Measurements from ENCODE around the gene NR4A1. TPM values are rescaled to one million over a fixed set of nuclear protein-coding genes. Genes with fewer than 3 reads are reported as not detected.

NR4A1 gene
- total and polyA plus RNA-seq, 4 donors = 45.1 to 77.9 (median 62.0) TPM

GRCh38 chr12:52020539-52021336, 30.5 kb upstream of the NR4A1 start:
- peaks cover 0 to 12% (median 0%) of the 10 kb centered on the region in 3 donors for H3K27me3 ChIP-seq (ENCODE audit: control insufficient read depth in 3 of 3, insufficient read depth in 3 of 3, low read length in 2 of 3)
- TF ChIP-seq CTCF (IDR thresholded peaks at IDR 0.05; ENCODE audit: control extremely low read depth, extremely low read depth) = peak; percentile 54
- no peak for ATAC-seq (ENCODE audit: insufficient read depth, low FRiP score)
- no peaks in the 10 kb centered on the region for H3K36me3 ChIP-seq (ENCODE audit: control insufficient read depth in 4 of 4, insufficient read depth in 4 of 4, low read length in 4 of 4)
- peak overlapping the region in 1 of 2 donors; percentile 11 for H3K27ac ChIP-seq (ENCODE audit: low read depth in 1 of 2, low read length in 1 of 2)
- peaks cover 0 to 12% (median 3%) of the 10 kb centered on the region in 5 donors for H3K4me1 ChIP-seq (ENCODE audit: control insufficient read depth in 5 of 5, insufficient read depth in 5 of 5, low read length in 5 of 5)
- peak; percentile 75 to 78 (median 76) for DNase-seq
- no peak overlapping the region for H3K4me3 ChIP-seq
- H3K9ac ChIP-seq (ENCODE audit: insufficient read depth in 1 of 2, low read length in 2 of 2) = no peak overlapping the region
- H3K9me3 ChIP-seq (ENCODE audit: control insufficient read depth in 4 of 4, insufficient read depth in 3 of 4, low read length in 3 of 4) = no peaks in the 10 kb centered on the region
- WGBS, 2 donors = 24 to 26% methylated on average over 9 of the region's 9 CpGs

GRCh38 chr12:52022841-52023181, 28.4 kb upstream of the NR4A1 start:
- no peak for ATAC-seq (ENCODE audit: insufficient read depth, low FRiP score)
- WGBS, 2 donors = 6 to 12% methylated on average over 14 of the region's 14 CpGs
- Histone ChIP-seq H3K36me3 (ENCODE audit: control insufficient read depth in 4 of 4, insufficient read depth in 4 of 4, low read length in 4 of 4) (no peaks in the 10 kb centered on the region), H3K9me3 (ENCODE audit: control insufficient read depth in 4 of 4, insufficient read depth in 3 of 4, low read length in 3 of 4) (no peaks in the 10 kb centered on the region), H3K4me1 (ENCODE audit: control insufficient read depth in 5 of 5, insufficient read depth in 5 of 5, low read length in 5 of 5) (peaks cover 0 to 15% (median 8%) of the 10 kb centered on the region in 5 donors), H3K27me3 (ENCODE audit: control insufficient read depth in 3 of 3, insufficient read depth in 3 of 3, low read length in 2 of 3) (peaks cover 0 to 9% (median 0%) of the 10 kb centered on the region in 3 donors), H3K27ac (ENCODE audit: low read depth in 1 of 2, low read length in 1 of 2) (peak overlapping the region in 1 of 2 donors; percentile 52), H3K4me3 (no peak overlapping the region), H3K9ac (ENCODE audit: insufficient read depth in 1 of 2, low read length in 2 of 2) (no peak overlapping the region)
- DNase-seq = no peak
- TF ChIP-seq CTCF (IDR thresholded peaks at IDR 0.05; ENCODE audit: control extremely low read depth, extremely low read depth) = no peak

- Histone ChIP-seq H3K4me3 (peak overlapping the region; percentile 18), H3K27ac (ENCODE audit: low read depth in 1 of 2, low read length in 1 of 2) (peak overlapping the region; percentile 22 to 52), H3K36me3 (ENCODE audit: control insufficient read depth in 4 of 4, insufficient read depth in 4 of 4, low read length in 4 of 4) (no peaks in the 10 kb centered on the region), H3K27me3 (ENCODE audit: control insufficient read depth in 3 of 3, insufficient read depth in 3 of 3, low read length in 2 of 3) (peaks cover 0 to 9% (median 0%) of the 10 kb centered on the region in 3 donors), H3K4me1 (ENCODE audit: control insufficient read depth in 5 of 5, insufficient read depth in 5 of 5, low read length in 5 of 5) (peaks cover 0 to 15% (median 8%) of the 10 kb centered on the region in 5 donors), H3K9me3 (ENCODE audit: control insufficient read depth in 4 of 4, insufficient read depth in 3 of 4, low read length in 3 of 4) (no peaks in the 10 kb centered on the region), H3K9ac (ENCODE audit: insufficient read depth in 1 of 2, low read length in 2 of 2) (no peak overlapping the region)
- 1% methylated on average over 68 to 70 of the region's 70 CpGs for WGBS, 2 donors
- peak; percentile 83 for ATAC-seq (ENCODE audit: insufficient read depth, low FRiP score)
- TF ChIP-seq CTCF (IDR thresholded peaks at IDR 0.05; ENCODE audit: control extremely low read depth, extremely low read depth) = peak; percentile 89
- DNase-seq = peak; percentile 75 to 87 (median 76)
These were observed 27.9 kb upstream of the NR4A1 start for GRCh38 chr12:52023182-52023975.
